H9 (cell line): Measurements from ENCODE around the gene HUWE1. TPM values are rescaled to one million over a fixed set of nuclear protein-coding genes. Genes with fewer than 3 reads are reported as not detected.

ENCODE experiments used
- DNase-seq: peaks from one replicate; pipeline ENCODE4 v3.0.0-alpha.2; 2017
- H2AFZ ChIP-seq: one replicate; pipeline ENCODE4 v1.6.1; 2013; ENCODE audit warnings: mild to moderate bottlenecking, low read length, control low read depth, moderate library complexity
- H2AK5ac ChIP-seq: 2 replicates; pipeline ENCODE4 v1.6.1; 2013; ENCODE audit warnings: low read length, control low read depth, mixed read lengths; ENCODE audit not compliant: insufficient read length
- H2BK120ac ChIP-seq: one replicate; pipeline ENCODE4 v1.6.1; 2013; ENCODE audit warnings: low read depth, mild to moderate bottlenecking, low read length, control low read depth, inconsistent platforms; ENCODE audit not compliant: poor library complexity, severe bottlenecking
- H2BK12ac ChIP-seq: 2 replicates; pipeline ENCODE4 v1.6.1; 2013; ENCODE audit warnings: low read length, control low read depth, mixed read lengths, low read depth; ENCODE audit not compliant: insufficient read length
- H2BK15ac ChIP-seq: 2 replicates; pipeline ENCODE4 v1.6.1; 2013; ENCODE audit warnings: low read depth, low read length, control low read depth
- H2BK20ac ChIP-seq: one replicate; pipeline ENCODE4 v1.6.1; 2013; ENCODE audit warnings: low read depth, mild to moderate bottlenecking, low read length, control low read depth, inconsistent platforms; ENCODE audit not compliant: poor library complexity, severe bottlenecking
- H2BK5ac ChIP-seq: 2 replicates; pipeline ENCODE4 v1.6.1; 2013; ENCODE audit warnings: low read length, control low read depth, mixed read lengths; ENCODE audit not compliant: insufficient read length
- H3K14ac ChIP-seq: 2 replicates; pipeline ENCODE4 v1.6.1; 2013; ENCODE audit warnings: low read length, control low read depth; ENCODE audit not compliant: insufficient read depth
- H3K18ac ChIP-seq: 2 replicates; pipeline ENCODE4 v1.6.1; 2013; ENCODE audit warnings: low read depth, mild to moderate bottlenecking, mixed read lengths, low read length, control low read depth; ENCODE audit not compliant: insufficient read length
- H3K23ac ChIP-seq: 2 replicates; pipeline ENCODE4 v1.6.1; 2013; ENCODE audit warnings: low read length, control low read depth, mixed read lengths, low read depth; ENCODE audit not compliant: insufficient read length
- H3K23me2 ChIP-seq: 2 replicates; pipeline ENCODE4 v1.6.1; 2013; ENCODE audit warnings: low read depth, mild to moderate bottlenecking, mixed read lengths, low read length, control low read depth; ENCODE audit not compliant: insufficient read length, poor library complexity, severe bottlenecking
- H3K27ac ChIP-seq: 2 replicates; pipeline ENCODE4 v1.5.1; 2013; ENCODE audit warnings: low read length, control low read depth, mixed read lengths, low read depth; ENCODE audit not compliant: insufficient read length
- H3K27me3 ChIP-seq: 2 replicates; pipeline ENCODE4 v1.6.1; 2013; ENCODE audit warnings: low read length, control low read depth, inconsistent platforms; ENCODE audit not compliant: insufficient read depth
- H3K4ac ChIP-seq: 2 replicates; pipeline ENCODE4 v1.6.1; 2013; ENCODE audit warnings: low read depth, mild to moderate bottlenecking, control low read depth, inconsistent platforms, low read length, moderate library complexity
- H3K4me1 ChIP-seq: 2 replicates; pipeline ENCODE4 v1.6.1; 2013; ENCODE audit warnings: low read length, control low read depth, inconsistent platforms; ENCODE audit not compliant: insufficient read depth
- H3K4me2 ChIP-seq: 2 replicates; pipeline ENCODE4 v1.6.1; 2013; ENCODE audit warnings: low read length, control low read depth, mixed read lengths; ENCODE audit not compliant: insufficient read length, insufficient read depth
- H3K56ac ChIP-seq: 2 replicates; pipeline ENCODE4 v1.6.1; 2013; ENCODE audit warnings: low read depth, mild to moderate bottlenecking, mixed read lengths, low read length, control low read depth; ENCODE audit not compliant: insufficient read length
- H3K79me1 ChIP-seq: 2 replicates; pipeline ENCODE4 v1.6.1; 2013; ENCODE audit warnings: low read depth, mild to moderate bottlenecking, moderate library complexity, low read length, control low read depth, inconsistent platforms; ENCODE audit not compliant: insufficient read depth, poor library complexity, severe bottlenecking
- H3K79me2 ChIP-seq: 2 replicates; pipeline ENCODE4 v1.6.1; 2013; ENCODE audit warnings: low read length, control low read depth, inconsistent platforms; ENCODE audit not compliant: insufficient read depth
- H3K9ac ChIP-seq: 2 replicates; pipeline ENCODE4 v1.6.1; 2013; ENCODE audit warnings: low read length, control low read depth, mixed read lengths; ENCODE audit not compliant: insufficient read length; ENCODE audit errors: extremely low read depth
- H3K9me3 ChIP-seq: one replicate; pipeline ENCODE4 v1.6.1; 2013; ENCODE audit warnings: low read depth, low read length, inconsistent platforms; ENCODE audit not compliant: control insufficient read depth
- H3T11ph ChIP-seq: one replicate; pipeline ENCODE4 v1.6.1; 2013; ENCODE audit warnings: mild to moderate bottlenecking, low read length, control low read depth, inconsistent platforms
- H4K20me1 ChIP-seq: one replicate; pipeline ENCODE4 v1.6.1; 2013; ENCODE audit not compliant: control insufficient read depth, insufficient read length, insufficient read depth
- H4K5ac ChIP-seq: 2 replicates; pipeline ENCODE4 v1.6.1; 2013; ENCODE audit warnings: low read depth, mild to moderate bottlenecking, mixed read lengths, low read length, control low read depth; ENCODE audit not compliant: insufficient read length
- H4K8ac ChIP-seq: replicated peaks from 2 replicates; pipeline ENCODE4 v1.6.1; 2013; ENCODE audit warnings: low read length, control low read depth, mixed read lengths, low read depth; ENCODE audit not compliant: insufficient read length
- H4K91ac ChIP-seq: 2 replicates; pipeline ENCODE4 v1.6.1; 2013; ENCODE audit warnings: low read depth, mild to moderate bottlenecking, moderate library complexity, mixed read lengths, low read length, control low read depth; ENCODE audit not compliant: insufficient read length
- H3K27ac Mint-ChIP-seq, 3 experiments: 2 replicates in 2 of 3; 3 replicates in 1 of 3; pipeline ENCODE4 v1.8.0; 2020 to 2021; ENCODE audit warnings: mixed read lengths in 3 of 3, mild to moderate bottlenecking in 1 of 3, moderate library complexity in 1 of 3
- H3K27me3 Mint-ChIP-seq: 2 replicates; pipeline ENCODE4 v1.8.0; 2021; ENCODE audit warnings: low read depth, mild to moderate bottlenecking, moderate library complexity, mixed read lengths
- H3K36me3 Mint-ChIP-seq, 3 experiments: 2 replicates in 2 of 3; 3 replicates in 1 of 3; pipeline ENCODE4 v1.8.0; 2020 to 2021; ENCODE audit warnings: low read depth in 3 of 3, mixed read lengths in 3 of 3; ENCODE audit not compliant: insufficient read depth in 1 of 3
- H3K4me1 Mint-ChIP-seq, 2 experiments: 2 replicates each; pipeline ENCODE4 v1.8.0; 2020; ENCODE audit warnings: mixed read lengths in 2 of 2
- H3K4me3 Mint-ChIP-seq, 2 experiments: 2 replicates in 1 of 2; 3 replicates in 1 of 2; pipeline ENCODE4 v1.8.0; 2020 to 2021; ENCODE audit warnings: mild to moderate bottlenecking in 2 of 2, mixed read lengths in 2 of 2, moderate library complexity in 1 of 2
- H3K9me3 Mint-ChIP-seq, 2 experiments: 2 replicates in 1 of 2; 3 replicates in 1 of 2; pipeline ENCODE4 v1.8.0; 2020; ENCODE audit warnings: mild to moderate bottlenecking in 2 of 2, mixed read lengths in 2 of 2, moderate library complexity in 1 of 2
- WGBS: extraction: QIAGEN DNeasy Blood & Tissue Kit; methylation state at CpG from one replicate; pipeline ENCODE4 v1.1.7; 2013; ENCODE audit warnings: missing lambda C conversion rate, low lambda C conversion rate, mixed read lengths; ENCODE audit not compliant: insufficient read length; ENCODE audit errors: extremely low coverage; 5-methylcytosine and 5-hydroxymethylcytosine counted together
- total RNA-seq: library from RNA; stranded (reverse); gene quantifications from 2 replicates; pipeline ENCODE4 v1.2.1, GENCODE V29; 2021
- TF ChIP-seq, protein P1 (sequence below): fragments of 200-600 bp; sonication (generic); conservative IDR thresholded peaks from 3 replicates; pipeline ENCODE4 v1.8.0; 2021; ENCODE audit warnings: antibody characterized with exemption, mild to moderate bottlenecking

The HUWE1 gene
- total RNA-seq, 1 experiment from 2014 or later: 230 TPM

DNA sequence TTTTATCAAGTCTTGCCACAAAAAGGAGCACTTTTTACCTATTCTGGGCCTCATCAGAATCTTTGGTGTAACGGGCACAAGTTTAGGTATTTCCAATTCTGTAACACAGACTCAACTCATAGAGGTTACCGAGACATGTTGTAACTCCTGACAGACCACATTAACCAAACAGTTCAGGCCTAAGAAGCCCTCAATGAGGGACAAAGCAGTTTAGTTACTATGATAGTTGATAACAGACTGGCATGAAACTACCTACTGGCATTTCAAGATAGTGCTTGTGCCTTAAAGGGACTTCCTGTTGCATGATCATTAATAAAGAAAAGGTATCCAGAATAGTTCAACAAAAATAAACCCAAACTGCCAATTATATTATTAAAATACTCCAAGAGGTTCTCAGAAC, 64.1 kb downstream of the HUWE1 start:
- Histone ChIP-seq H3K4ac (no peak overlapping the region), H2BK20ac (no peak overlapping the region), H2AFZ (no peak overlapping the region), H4K91ac (no peak overlapping the region), H3K23ac (no peak overlapping the region), H3K27me3 (no peaks in the 10 kb centered on the region), H3K23me2 (no peaks in the 10 kb centered on the region), H3K79me1 (no peaks in the 10 kb centered on the region), H2BK5ac (no peak overlapping the region), H3K27ac (no peak overlapping the region), H4K8ac (no peak overlapping the region), H2BK12ac (no peak overlapping the region), H2BK15ac (no peak overlapping the region), H4K5ac (no peak overlapping the region), H4K20me1 (peaks cover 3% of the 10 kb centered on the region), H3K56ac (no peak overlapping the region), H3K18ac (no peak overlapping the region), H3K9ac (no peak overlapping the region), H2BK120ac (no peak overlapping the region), H3K9me3 (peaks cover 29% of the 10 kb centered on the region), H3K4me1 (no peaks in the 10 kb centered on the region), H2AK5ac (no peak overlapping the region), H3K79me2 (no peaks in the 10 kb centered on the region), H3T11ph (no peak overlapping the region), H3K4me2 (no peak overlapping the region), H3K14ac (no peak overlapping the region)
- no peaks in the 10 kb centered on the region for H3K27me3 Mint-ChIP-seq
- no peak overlapping the region for H3K4me3 Mint-ChIP-seq
- TF ChIP-seq, protein P1, sequence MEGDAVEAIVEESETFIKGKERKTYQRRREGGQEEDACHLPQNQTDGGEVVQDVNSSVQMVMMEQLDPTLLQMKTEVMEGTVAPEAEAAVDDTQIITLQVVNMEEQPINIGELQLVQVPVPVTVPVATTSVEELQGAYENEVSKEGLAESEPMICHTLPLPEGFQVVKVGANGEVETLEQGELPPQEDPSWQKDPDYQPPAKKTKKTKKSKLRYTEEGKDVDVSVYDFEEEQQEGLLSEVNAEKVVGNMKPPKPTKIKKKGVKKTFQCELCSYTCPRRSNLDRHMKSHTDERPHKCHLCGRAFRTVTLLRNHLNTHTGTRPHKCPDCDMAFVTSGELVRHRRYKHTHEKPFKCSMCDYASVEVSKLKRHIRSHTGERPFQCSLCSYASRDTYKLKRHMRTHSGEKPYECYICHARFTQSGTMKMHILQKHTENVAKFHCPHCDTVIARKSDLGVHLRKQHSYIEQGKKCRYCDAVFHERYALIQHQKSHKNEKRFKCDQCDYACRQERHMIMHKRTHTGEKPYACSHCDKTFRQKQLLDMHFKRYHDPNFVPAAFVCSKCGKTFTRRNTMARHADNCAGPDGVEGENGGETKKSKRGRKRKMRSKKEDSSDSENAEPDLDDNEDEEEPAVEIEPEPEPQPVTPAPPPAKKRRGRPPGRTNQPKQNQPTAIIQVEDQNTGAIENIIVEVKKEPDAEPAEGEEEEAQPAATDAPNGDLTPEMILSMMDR: no peak
- WGBS: no CpG with 5 or more reads among the region's 2 CpGs
- H3K9me3 Mint-ChIP-seq: peaks cover 51 to 71% of the 10 kb centered on the region in 2 experiments
- DNase-seq: no peak
- no peaks in the 10 kb centered on the region for H3K4me1 Mint-ChIP-seq
- H3K27ac Mint-ChIP-seq: no peak overlapping the region
- peaks cover 38 to 86% (median 77%) of the 10 kb centered on the region in 3 experiments for H3K36me3 Mint-ChIP-seq
